ENCODE results near the gene FRS3.
"Not testable (repeated sequence)": the region's sequence is repeated elsewhere in the genome, so short reads cannot be mapped to it uniquely, and the experiment has no call there.

GRCh38 chr6:41811946-41812345 is 32.2 kb upstream of the FRS3 start:
- TF ChIP-seq POLR2A, POLR2AphosphoS5, SPI1 (IDR thresholded peaks at IDR 0.05; ENCODE audit: low read depth, low read length): not testable (repeated sequence)

All from GM12891 (cell line).